ENCODE results near the gene ID1. TPM values are rescaled to one million over a fixed set of nuclear protein-coding genes. Genes with fewer than 3 reads are reported as not detected.
A peak's percentile ranks its signal among the peaks of the same experiment; 100 is the strongest.

ID1 gene, protein sequence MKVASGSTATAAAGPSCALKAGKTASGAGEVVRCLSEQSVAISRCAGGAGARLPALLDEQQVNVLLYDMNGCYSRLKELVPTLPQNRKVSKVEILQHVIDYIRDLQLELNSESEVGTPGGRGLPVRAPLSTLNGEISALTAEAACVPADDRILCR
- total RNA-seq: 100 to 1,000 TPM; 356 to 514 TPM

DNA sequence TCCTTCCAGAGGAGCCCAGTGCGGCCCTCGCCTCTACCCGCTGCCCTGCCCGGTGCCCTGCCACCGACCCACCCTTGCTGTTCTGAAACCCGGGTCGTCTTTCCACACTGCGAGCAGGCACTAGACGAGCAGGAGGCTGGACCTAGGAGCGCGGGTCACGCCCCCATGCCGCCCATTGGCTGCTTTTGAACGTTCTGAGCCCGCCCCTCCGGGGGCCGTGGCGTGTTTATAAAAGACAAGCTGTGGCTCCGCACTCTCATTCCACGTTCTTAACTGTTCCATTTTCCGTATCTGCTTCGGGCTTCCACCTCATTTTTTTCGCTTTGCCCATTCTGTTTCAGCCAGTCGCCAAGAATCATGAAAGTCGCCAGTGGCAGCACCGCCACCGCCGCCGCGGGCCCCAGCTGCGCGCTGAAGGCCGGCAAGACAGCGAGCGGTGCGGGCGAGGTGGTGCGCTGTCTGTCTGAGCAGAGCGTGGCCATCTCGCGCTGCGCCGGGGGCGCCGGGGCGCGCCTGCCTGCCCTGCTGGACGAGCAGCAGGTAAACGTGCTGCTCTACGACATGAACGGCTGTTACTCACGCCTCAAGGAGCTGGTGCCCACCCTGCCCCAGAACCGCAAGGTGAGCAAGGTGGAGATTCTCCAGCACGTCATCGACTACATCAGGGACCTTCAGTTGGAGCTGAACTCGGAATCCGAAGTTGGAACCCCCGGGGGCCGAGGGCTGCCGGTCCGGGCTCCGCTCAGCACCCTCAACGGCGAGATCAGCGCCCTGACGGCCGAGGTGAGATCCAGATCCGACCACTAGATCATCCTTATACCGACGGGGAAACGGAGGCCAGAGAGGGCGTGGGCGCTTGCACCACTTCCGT lies at the start of gene ID1:
Gene ID1 (plus strand): TSS at position 259 of the 871 bp plus-strand sequence. CDS start 99 bp downstream, at position 358.
- Histone ChIP-seq H3K36me3 (no peaks in the 10 kb centered on the region), H3K27me3 (replicated peaks; ENCODE audit: insufficient read depth) (no peaks in the 10 kb centered on the region), H3K4me3 (peak within 1 kb of the TSS; percentile 69 to 71), H3K27ac (peak within 1 kb of the TSS; percentile 85 to 86), H3K9me3 (no peaks in the 10 kb centered on the region), H3K4me1 (replicated peaks) (peaks cover 16% of the 10 kb centered on the region)
- TF ChIP-seq POLR2A (IDR thresholded peaks at IDR 0.05) (peak; percentile 97), POLR2AphosphoS5 (IDR thresholded peaks at IDR 0.05) (peak; percentile 95)
- TF ChIP-seq, protein P1, sequence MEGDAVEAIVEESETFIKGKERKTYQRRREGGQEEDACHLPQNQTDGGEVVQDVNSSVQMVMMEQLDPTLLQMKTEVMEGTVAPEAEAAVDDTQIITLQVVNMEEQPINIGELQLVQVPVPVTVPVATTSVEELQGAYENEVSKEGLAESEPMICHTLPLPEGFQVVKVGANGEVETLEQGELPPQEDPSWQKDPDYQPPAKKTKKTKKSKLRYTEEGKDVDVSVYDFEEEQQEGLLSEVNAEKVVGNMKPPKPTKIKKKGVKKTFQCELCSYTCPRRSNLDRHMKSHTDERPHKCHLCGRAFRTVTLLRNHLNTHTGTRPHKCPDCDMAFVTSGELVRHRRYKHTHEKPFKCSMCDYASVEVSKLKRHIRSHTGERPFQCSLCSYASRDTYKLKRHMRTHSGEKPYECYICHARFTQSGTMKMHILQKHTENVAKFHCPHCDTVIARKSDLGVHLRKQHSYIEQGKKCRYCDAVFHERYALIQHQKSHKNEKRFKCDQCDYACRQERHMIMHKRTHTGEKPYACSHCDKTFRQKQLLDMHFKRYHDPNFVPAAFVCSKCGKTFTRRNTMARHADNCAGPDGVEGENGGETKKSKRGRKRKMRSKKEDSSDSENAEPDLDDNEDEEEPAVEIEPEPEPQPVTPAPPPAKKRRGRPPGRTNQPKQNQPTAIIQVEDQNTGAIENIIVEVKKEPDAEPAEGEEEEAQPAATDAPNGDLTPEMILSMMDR (IDR thresholded peaks at IDR 0.05): peak in 2 of 4 experiments; percentile 6 to 13
- intact Hi-C loops (cut with DNase I): loop anchor here (2.0 kb wide), 1 partner anchor 32 kb away; no protein-coding TSS in a partner anchor
- peak; percentile 98 for DNase-seq (ENCODE audit: low spot score)
- under 1% methylated on average over 51 of the region's 74 CpGs for whole genome bisulfite sequencing

DNA sequence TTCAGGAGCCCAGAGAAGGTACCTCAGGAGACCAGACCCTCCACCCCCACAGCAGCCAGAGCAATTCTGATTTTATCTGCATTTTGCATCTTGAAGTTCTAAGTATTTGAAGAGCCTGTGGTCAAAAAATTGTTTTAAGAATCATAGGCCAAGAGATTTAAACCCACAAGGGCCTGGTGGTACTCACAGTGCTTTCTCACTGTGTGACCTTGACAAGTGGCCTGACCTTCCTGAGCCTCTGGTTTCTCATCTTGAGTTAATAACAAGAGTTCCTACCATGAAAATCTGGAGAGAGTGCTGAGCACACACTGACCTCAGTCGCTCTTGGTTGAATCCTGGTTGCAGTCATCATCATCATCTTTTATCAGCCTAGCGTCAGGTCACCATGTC lies 45.4 kb upstream of the ID1 start:
- intact Hi-C loops (cut with DNase I): no loop called here
- Histone ChIP-seq H3K27me3 (replicated peaks; ENCODE audit: insufficient read depth) (no peaks in the 10 kb centered on the region), H3K9me3 (no peaks in the 10 kb centered on the region), H3K4me3 (no peak overlapping the region), H3K27ac (no peak overlapping the region), H3K4me1 (replicated peaks) (no peaks in the 10 kb centered on the region), H3K36me3 (peaks cover 4 to 7% of the 10 kb centered on the region in 2 donors)
- 74% methylated on average over 2 of the region's 2 CpGs for WGBS
- no peak for TF ChIP-seq POLR2A (IDR thresholded peaks at IDR 0.05)
- no peak for TF ChIP-seq POLR2AphosphoS5 (IDR thresholded peaks at IDR 0.05)
- TF ChIP-seq, protein P1 (IDR thresholded peaks at IDR 0.05): no peak
- no peak for DNase-seq (ENCODE audit: low spot score)

DNA sequence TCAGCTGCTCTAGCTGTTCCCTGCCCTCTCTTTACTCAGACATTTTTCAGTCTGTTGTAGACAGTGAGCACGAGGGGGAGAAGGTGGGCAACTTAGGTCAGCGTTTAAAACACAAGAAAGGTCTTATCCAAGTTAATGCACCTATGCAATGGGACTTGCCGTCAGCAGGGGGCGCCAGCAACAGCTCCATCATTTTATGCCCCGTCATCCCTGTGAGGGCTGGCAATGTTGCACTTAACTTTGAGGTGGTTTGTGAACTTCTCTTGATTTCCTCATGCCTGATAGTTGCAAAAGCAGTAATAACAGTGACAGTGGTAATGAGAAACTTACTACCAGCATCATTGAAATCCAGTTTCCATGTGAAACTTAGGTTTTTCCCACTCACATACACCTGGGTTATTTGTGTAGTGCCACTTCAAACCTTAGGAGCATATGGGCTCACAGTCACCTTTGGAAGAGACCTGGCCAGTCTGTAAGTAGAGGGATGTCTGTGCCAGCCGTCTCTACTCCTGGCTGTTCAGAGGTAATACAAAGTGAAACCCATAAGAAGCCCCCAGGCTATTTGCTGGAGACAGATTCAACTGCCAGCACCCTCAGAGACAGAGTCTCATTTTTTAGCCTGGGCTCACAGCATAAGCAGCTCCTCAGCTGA lies 44.9 kb upstream of the ID1 start:
- Histone ChIP-seq H3K9me3 (no peaks in the 10 kb centered on the region), H3K27ac (peak overlapping the region in 1 of 2 donors; percentile 17), H3K27me3 (replicated peaks; ENCODE audit: insufficient read depth) (no peaks in the 10 kb centered on the region), H3K4me3 (no peak overlapping the region), H3K36me3 (peaks cover 4 to 7% of the 10 kb centered on the region in 2 donors), H3K4me1 (replicated peaks) (no peaks in the 10 kb centered on the region)
- 15% methylated on average over 6 of the region's 6 CpGs for WGBS
- intact Hi-C loops (cut with DNase I): no loop called here
- peak; percentile 40 for DNase-seq (ENCODE audit: low spot score)
- TF ChIP-seq, protein P1 (IDR thresholded peaks at IDR 0.05): peak; percentile 56 to 90 (median 76)
- no peak for TF ChIP-seq POLR2A (IDR thresholded peaks at IDR 0.05)

DNA sequence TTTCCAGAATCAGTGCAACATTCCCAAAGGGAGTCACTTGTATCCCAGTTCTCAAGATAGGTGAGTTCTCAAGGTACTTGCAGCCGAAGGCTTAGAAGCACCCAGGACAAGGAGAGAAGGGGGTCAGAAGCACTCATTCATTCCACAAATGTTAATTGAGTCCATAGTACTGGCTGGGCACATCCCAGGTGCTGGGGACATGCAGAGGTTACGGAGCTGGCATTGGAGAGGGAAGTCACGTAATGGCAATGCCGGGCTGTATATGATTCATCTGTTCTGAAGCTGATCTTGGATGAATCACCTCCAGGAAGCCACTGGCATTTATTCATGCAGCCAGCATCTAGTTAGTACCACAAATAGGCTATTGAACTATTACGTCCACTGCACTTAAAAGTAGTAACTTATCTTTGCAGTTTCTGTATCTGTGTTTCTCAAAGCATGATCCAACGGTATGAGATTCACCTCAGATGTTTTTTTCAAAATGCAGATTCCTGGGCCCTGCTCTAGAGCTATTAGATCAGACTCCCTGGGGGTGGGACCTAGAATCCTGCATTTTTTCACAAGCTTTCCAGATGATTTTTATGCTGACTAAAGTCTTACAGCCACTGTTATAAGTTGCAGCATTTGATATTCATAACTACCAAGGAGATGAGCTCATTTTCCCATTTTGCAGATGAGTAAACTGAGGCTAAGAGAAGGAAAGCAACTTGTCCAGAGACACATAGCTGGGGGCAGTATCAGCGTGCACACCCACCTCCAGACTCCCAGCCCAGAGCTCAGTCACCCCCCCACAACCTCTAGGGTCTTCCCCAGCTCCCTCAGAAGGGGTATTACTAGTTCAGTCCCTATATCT lies 44.1 kb upstream of the ID1 start:
- Histone ChIP-seq H3K4me1 (replicated peaks) (no peaks in the 10 kb centered on the region), H3K27ac (peak overlapping the region in 1 of 2 donors; percentile 17), H3K36me3 (peaks cover 4 to 7% of the 10 kb centered on the region in 2 donors), H3K4me3 (no peak overlapping the region), H3K9me3 (no peaks in the 10 kb centered on the region), H3K27me3 (replicated peaks; ENCODE audit: insufficient read depth) (no peaks in the 10 kb centered on the region)
- no peak for DNase-seq (ENCODE audit: low spot score)
- intact Hi-C loops (cut with DNase I): no loop called here
- TF ChIP-seq POLR2AphosphoS5 (IDR thresholded peaks at IDR 0.05) (no peak), POLR2A (IDR thresholded peaks at IDR 0.05) (peak; percentile 34)
- TF ChIP-seq, protein P1 (IDR thresholded peaks at IDR 0.05): no peak
- WGBS: 55% methylated on average over 7 of the region's 7 CpGs
